ENCODE data around the gene SERPINB10.

DNA sequence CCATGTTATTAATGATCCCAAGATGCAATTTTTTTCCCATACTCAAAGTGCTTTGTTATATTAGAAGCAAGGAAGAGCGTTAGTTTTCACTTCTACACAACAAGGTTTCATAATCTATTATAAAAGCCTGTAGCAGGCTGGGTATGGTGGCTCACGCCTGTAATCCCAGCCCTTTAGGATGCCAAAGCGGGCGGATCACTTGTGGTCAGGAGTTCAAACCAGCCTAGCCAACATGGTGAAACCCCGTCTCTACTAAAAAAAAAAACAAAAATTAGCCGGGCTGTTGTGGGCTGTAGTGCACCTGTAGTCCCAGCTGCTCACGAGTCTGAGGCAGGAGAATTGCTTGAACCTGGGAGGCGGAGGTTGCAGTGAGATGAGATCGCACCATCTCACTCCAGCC lies 39.2 kb upstream of the SERPINB10 start:
- TF ChIP-seq GATA2 (IDR thresholded peaks at IDR 0.05; ENCODE audit: low read depth, low read length): no peak
- no peak for TF ChIP-seq GATA3 (IDR thresholded peaks at IDR 0.05; ENCODE audit: low read depth, low read length)

Measured in SH-SY5Y (cell line).